ENCODE data around the gene RIMKLB.
"Not testable (repeated sequence)": the region's sequence is repeated elsewhere in the genome, so short reads cannot be mapped to it uniquely, and the experiment has no call there.

The RIMKLB gene

GRCh38 chr12:8796831-8797626, 99.2 kb downstream of the RIMKLB start:
- POLR2A ChIA-PET (ENCODE audit: low non-redundant PET), result no interaction called here
- CTCF ChIA-PET, result interaction anchor here (1.1 to 1.7 kb wide), 2 partner anchors 18 to 93 kb away, joined by 4 to 6 read pairs; no protein-coding TSS in a partner anchor
- DNase-seq (ENCODE audit: low spot score), result no peak
- TF ChIP-seq CTCF (conservative IDR thresholded peaks at IDR 0.05; ENCODE audit: low read depth), result no peak
- H3K27ac ChIP-seq, result no peak overlapping the region

GRCh38 chr12:8801213-8801612, 103.4 kb downstream of the RIMKLB start:
- DNase-seq (ENCODE audit: low spot score); POLR2A ChIA-PET (ENCODE audit: low non-redundant PET); H3K27ac ChIP-seq; CTCF ChIA-PET: not testable (repeated sequence)

- POLR2A ChIA-PET (ENCODE audit: low non-redundant PET); H3K27ac ChIP-seq; DNase-seq (ENCODE audit: low spot score); CTCF ChIA-PET: not testable (repeated sequence)
Measured at GRCh38 chr12:8804833-8805232, 107.0 kb downstream of the RIMKLB start.

- POLR2A ChIA-PET (ENCODE audit: low non-redundant PET); DNase-seq (ENCODE audit: low spot score); H3K27ac ChIP-seq; CTCF ChIA-PET: not testable (repeated sequence)
Measured at GRCh38 chr12:8805487-8805886, 107.7 kb downstream of the RIMKLB start.

GRCh38 chr12:8807084-8807483, 109.3 kb downstream of the RIMKLB start:
- CTCF ChIA-PET; POLR2A ChIA-PET (ENCODE audit: low non-redundant PET); DNase-seq (ENCODE audit: low spot score); H3K27ac ChIP-seq: not testable (repeated sequence)

- DNase-seq (ENCODE audit: low spot score); H3K27ac ChIP-seq; POLR2A ChIA-PET (ENCODE audit: low non-redundant PET): not testable (repeated sequence)
- CTCF ChIA-PET, result interaction anchor here (0.6 kb wide), 1 partner anchor 100 kb away, joined by 5 read pairs; no protein-coding TSS in a partner anchor
Measured at GRCh38 chr12:8810112-8810511, 112.3 kb downstream of the RIMKLB start.

- no peak overlapping the region for H3K27ac ChIP-seq
- POLR2A ChIA-PET (ENCODE audit: low non-redundant PET), result no interaction called here
- no peak for TF ChIP-seq CTCF (conservative IDR thresholded peaks at IDR 0.05; ENCODE audit: low read depth)
- CTCF ChIA-PET, result no interaction called here
- no peak for DNase-seq (ENCODE audit: low spot score)
Measured at GRCh38 chr12:8813572-8814357, 116.0 kb downstream of the RIMKLB start.

- CTCF ChIA-PET, result interaction anchor here (0.5 kb wide), 1 partner anchor 941 kb away, joined by 5 read pairs; no protein-coding TSS in a partner anchor
- H3K27ac ChIP-seq, result no peak overlapping the region
- POLR2A ChIA-PET (ENCODE audit: low non-redundant PET), result interaction anchor here (0.6 kb wide), 1 partner anchor 590 kb away, joined by 4 read pairs; no protein-coding TSS in a partner anchor
- no peak for TF ChIP-seq CTCF (conservative IDR thresholded peaks at IDR 0.05; ENCODE audit: low read depth)
- no peak for DNase-seq (ENCODE audit: low spot score)
Measured at GRCh38 chr12:8816448-8817050, 118.8 kb downstream of the RIMKLB start.

GRCh38 chr12:8817856-8818255, 120.1 kb downstream of the RIMKLB start:
- ChIA-PET CTCF (no interaction called here), POLR2A (ENCODE audit: low non-redundant PET) (interaction anchor here (0.6 kb wide), 1 partner anchor 82 kb away, joined by 3 read pairs; no protein-coding TSS in a partner anchor)
- no peak for DNase-seq (ENCODE audit: low spot score)
- no peak for TF ChIP-seq CTCF (conservative IDR thresholded peaks at IDR 0.05; ENCODE audit: low read depth)
- no peak overlapping the region for H3K27ac ChIP-seq
